ENCODE measurements around the gene MST1.

The MST1 gene

GRCh38 chr3:49689046-49689907 is at the start of gene MST1, which contains the start of gene RNF123:
Gene MST1 (minus strand): TSS chr3:49689474. CDS start chr3:49688691, 783 bp downstream.
Gene RNF123 (plus strand): TSS chr3:49689557. CDS start chr3:49691166, 1,609 bp downstream.
- DNase-seq (ENCODE audit: low read depth), result peak; percentile 87

DNA sequence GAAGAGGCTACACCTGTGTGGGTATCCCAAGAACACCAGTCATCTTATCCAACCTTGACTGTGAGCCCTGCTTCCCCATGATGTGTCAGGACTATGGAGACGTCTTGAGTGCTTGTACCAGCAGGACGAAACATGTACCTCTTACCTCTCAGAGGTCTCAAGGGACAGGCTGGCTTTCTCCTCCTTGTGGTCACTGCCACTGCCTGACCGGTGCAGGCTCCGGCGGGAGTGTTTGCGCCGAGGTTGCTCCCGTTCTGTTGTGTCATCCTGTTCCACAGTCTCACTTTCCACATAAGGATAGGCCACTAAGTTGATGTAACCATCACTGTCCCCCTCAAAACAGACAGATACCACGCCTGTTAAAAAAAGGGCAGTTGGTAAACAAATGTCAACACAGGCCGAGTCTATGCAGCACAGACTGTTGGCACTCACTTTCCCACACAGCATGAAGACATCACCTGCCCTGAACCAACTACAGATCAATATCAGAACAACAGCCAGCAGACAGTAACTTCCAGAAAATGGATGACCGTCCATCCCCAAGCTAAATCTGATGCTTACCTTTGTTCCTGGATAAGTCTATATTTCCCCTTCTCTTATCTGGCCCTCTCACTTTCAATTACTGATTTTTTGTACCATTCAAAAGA is 48.9 kb upstream of the MST1 start:
- no peak for DNase-seq (ENCODE audit: low read depth)

DNA sequence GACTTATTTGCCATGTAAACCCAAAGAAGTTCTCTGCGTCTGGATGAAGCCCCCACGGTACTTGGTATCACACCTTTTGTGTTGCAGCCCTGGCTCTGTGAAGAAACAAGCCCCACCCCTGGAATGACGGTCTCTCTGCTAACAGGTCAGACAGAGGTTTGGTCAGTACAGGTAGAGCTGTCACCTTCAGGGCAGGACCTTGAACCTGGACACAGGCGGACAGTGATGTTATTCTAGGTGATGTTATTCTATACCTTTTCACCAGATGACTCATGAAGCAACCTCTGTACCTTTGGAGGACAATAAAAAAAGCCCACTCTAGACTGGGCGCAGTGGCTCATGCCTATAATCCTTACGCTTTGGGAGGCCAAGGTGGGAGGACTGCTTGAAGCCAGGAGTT is 45.5 kb upstream of the MST1 start:
- DNase-seq (ENCODE audit: low read depth), result no peak

DNA sequence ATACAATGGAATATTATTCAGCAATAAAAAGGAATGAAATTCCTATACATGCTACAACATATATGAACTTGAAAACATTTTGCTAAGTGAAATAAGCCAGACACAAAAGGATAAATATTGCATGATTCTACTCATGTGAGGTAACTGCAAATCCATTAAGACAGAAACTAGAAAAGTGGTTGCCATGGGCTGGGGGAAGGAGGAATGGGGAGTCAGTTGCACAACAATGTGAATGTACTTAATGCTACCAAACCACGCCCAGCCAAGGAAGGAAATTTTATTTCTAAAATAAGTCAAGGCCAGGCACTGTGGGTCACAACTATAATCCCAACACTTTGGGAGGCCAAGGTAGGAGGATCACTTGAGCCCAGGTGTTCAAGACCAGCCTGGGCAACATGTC is 44.3 kb upstream of the MST1 start:
- DNase-seq (ENCODE audit: low read depth), result no peak

GRCh38 chr3:49732597-49732996 is 43.3 kb upstream of the MST1 start:
- no peak for DNase-seq (ENCODE audit: low read depth)

DNA sequence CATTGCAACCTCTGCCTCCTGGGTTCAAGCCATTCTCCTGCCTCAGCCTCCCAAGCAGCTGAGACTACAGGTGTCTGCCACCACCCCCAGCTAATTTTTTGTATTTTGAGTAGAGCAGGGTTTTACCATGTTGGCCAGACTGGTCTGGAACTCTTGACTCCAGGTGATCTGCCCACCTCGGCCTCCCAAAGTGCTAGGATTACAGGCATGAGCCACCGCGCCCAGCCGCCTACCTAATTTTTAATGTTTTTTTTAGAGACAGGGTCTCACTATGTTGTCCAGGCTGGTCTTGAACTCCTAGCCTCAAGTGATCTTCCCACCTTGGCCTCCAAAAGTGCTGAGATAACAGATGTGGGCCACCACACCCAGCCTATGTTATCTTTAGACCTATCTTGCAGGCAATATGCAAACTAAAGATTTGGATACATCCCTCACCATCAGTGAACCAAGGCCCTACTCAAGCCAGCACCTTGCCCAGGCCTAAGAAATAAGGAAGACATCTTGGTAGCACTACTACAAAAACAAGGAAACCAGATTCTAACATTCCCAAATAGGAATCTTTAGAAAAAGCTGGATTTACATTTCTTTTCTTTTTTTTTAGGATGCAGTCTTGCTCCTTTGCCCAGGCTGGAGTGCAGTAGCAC is 40.8 kb upstream of the MST1 start:
- no peak for DNase-seq (ENCODE audit: low read depth)

GRCh38 chr3:49727924-49728361 is 38.7 kb upstream of the MST1 start:
- DNase-seq (ENCODE audit: low read depth), result no peak

DNA sequence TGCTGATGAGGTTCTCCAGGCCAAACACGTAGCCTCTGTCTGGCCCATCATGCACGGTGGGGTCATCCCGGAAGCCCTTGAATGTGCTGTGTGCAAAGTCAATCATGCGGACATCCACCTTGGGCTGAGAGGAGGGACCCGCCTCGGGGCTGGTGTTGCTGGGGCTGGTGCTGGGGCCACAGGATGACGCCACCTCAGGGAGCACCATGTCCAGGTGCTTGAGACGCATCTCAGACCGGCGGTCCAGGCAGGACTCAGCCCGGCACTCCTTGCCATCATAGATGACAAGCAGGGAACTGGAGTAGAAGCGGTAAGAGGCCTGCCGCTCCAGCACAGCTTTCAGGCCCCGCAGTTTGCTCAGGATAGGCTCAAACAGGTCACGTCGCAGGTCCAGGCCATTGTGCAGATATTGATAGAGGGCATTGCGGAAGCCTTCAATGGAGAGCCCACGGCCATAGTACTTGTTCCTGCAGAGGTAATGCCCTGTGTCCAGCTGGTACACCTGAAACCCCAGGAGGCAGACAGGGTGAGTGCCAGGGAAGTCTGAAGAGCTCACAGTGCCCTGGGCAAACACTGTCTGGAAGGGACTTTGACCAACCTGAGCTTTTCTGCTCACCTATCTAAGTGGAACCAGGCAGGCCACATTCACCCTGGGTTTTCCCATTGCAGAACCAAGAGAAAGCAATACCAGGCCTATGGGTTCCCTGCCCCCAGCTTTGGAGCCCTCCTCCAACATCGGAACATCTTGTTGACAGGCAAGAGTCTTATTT is 38.1 kb upstream of the MST1 start:
- no peak for DNase-seq (ENCODE audit: low read depth)

DNA sequence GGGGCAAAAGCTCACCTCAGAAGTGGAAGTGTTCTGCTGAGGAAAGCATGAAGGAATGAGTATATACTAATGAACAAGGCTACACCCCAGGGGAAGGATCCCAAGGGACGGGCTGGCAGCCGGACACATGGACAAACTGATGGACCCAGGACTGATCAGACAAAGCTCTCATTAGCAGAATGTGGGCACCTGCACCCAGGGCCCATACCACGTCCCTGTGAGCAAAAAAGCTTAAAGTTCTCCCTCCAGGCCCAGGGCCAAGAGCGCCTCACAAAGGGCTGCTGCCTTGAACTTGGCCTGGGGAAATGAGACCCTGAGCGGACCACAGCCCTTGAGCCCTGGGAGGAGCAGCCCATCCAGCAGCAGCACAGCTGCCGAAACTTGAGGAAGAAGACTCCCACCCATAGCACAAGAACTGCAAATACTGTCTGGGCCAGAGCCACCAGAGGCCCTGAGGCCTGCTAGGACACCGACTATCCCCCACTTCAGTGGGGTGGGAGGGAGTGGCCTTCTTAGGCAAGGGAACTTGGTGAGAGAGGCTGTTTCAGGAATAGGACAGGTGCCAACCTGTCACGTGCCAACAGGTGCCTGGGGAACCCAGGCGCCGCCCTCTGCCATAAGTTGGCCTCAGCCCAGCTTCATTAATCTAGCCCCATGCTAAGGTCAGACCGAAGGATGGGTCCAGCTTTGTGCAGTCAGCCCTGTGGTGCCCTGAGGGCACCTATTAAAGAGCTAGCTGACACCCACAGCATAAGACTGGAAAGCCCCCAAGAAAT is 36.8 kb upstream of the MST1 start:
- no peak for DNase-seq (ENCODE audit: low read depth)

GRCh38 chr3:49724586-49724985 is 35.3 kb upstream of the MST1 start:
- no peak for DNase-seq (ENCODE audit: low read depth)

- peak; percentile 88 for DNase-seq (ENCODE audit: low read depth)
Measured at GRCh38 chr3:49723628-49724551, 34.6 kb upstream of the MST1 start, which contains the start of gene GMPPB. Gene GMPPB (minus strand): TSS chr3:49723951. CDS start chr3:49723726, 225 bp downstream.

- DNase-seq (ENCODE audit: low read depth), result no peak
Measured at GRCh38 chr3:49723296-49723627, 34.0 kb upstream of the MST1 start.

- no peak for DNase-seq (ENCODE audit: low read depth)
Measured at GRCh38 chr3:49722896-49723295, 33.6 kb upstream of the MST1 start.

DNA sequence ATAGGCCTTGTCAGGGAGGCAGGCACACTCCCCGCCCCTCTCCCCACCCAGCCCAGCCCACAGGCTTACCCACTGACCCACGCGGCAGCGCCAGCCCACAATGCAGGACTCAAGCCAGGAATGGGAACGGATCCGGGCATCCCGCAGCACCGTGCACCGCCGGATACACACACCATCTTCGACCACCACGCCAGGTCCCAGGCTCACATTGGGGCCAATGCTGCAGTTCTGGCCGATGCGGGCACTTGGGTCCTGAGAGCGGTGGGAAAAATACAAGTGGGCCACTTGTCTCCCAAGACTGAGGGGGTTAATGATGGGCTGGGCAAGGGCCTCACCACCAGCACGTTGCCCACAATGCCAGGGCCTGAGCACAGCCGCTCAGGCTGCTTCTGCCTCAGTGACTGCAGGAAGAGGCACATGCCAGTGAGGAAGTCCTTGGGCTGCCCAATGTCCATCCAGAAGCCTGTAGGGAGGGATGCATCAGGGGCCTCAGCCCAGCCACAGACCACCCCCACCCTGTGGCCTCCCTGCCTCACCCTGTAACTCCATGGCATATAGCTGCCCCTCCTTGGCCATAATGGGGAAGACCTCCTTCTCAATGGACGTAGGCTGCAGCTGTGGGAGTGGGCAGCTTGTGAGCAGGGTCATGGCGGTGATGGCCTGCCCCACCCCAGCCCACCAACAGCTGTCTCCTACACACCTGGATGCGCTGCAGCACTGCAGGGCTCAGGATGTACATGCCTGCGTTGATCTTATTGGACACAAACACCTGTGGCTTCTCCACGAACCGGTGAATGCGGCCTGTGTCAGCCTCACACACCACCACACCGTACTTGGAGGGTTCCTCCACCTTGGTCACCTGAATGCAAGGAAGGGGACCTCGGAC is 32.9 kb upstream of the MST1 start:
- no peak for DNase-seq (ENCODE audit: low read depth)

DNA sequence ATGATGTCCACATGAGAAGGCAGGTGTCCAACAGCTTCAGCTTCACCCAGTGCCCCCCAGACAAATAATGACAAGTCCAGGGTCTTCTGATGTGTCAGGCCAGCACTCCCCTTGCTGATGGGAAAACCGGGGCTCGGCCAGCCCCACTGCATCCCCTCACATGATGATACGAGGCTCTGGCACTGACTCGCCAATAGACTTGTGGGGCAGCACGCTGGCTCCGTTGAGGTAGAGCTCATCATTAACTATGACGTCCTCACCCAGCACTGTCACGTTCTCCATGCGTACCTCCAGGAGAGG is 32.3 kb upstream of the MST1 start:
- DNase-seq (ENCODE audit: low read depth), result no peak

GRCh38 chr3:49720855-49721595 is 31.8 kb upstream of the MST1 start:
- no peak for DNase-seq (ENCODE audit: low read depth)

DNA sequence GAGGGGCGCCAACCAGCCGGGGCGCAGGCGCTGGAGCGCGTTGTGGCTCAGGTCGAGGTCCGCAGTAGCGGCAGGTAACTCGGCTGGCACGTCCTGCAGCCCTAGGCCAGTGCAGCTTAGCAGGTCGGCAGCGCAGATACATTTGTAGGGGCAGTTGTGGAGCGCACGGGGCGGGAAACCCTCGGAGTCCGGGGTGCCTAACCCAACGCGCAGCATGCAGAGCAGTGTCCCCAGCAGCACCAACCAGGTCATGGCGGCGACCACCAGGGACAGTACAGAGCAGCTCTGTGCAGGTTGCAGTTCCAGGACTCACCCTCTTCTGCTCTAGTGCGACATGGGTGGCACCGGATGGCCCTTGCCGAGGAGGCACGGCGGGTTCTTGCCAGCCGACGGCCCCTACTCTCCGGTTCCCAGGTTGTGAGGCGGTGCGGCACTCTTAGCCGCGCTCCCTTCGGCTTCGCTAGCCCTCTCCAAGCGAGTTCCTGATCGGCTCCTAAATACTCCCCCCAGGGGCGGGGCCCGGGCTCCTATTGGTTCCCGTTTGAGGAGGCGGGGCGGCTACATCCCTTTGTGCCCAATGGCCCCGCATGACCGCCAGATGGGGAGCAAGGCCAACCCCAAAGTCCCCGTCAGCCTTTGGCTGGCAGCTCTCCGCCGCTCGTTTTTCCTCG is 30.1 kb upstream of the MST1 start, which contains the start of gene AMIGO3:
Gene AMIGO3, minus strand, starts transcription at position 471 of the 671 bp plus-strand sequence. Its CDS starts 219 bp downstream, at position 252.
- peak; percentile 81 for DNase-seq (ENCODE audit: low read depth)

DNA sequence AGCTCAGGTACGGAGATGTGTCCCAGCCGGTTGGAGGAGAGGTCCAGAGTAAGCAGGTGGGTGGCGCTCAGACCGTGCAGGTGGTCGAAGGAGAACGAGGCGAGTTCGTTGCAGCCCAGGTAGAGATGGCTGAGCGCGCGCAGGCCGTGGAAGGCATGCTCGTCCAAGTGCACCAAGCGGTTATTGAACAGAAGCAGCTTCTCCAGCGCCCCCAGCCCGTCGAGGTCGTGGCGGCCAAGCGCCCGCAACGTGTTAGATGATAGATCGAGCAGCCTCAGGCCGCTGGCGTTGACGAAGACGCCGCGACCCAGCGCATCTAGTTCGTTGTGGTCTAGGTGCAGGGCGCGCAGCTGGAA is 29.6 kb upstream of the MST1 start:
- DNase-seq (ENCODE audit: low read depth), result no peak

All from stimulated activated CD8-positive, alpha-beta memory T cell treated with anti-CD3 and anti-CD28 coated beads, Interleukin-12 subunit alpha, Interleukin-12 subunit beta, amount 100 ng/mL, for 4 hours (primary cell).